ENCODE measurements around the gene ARHGAP45.
"Not testable (repeated sequence)": the region's sequence is repeated elsewhere in the genome, so short reads cannot be mapped to it uniquely, and the experiment has no call there.

ARHGAP45 gene, protein sequence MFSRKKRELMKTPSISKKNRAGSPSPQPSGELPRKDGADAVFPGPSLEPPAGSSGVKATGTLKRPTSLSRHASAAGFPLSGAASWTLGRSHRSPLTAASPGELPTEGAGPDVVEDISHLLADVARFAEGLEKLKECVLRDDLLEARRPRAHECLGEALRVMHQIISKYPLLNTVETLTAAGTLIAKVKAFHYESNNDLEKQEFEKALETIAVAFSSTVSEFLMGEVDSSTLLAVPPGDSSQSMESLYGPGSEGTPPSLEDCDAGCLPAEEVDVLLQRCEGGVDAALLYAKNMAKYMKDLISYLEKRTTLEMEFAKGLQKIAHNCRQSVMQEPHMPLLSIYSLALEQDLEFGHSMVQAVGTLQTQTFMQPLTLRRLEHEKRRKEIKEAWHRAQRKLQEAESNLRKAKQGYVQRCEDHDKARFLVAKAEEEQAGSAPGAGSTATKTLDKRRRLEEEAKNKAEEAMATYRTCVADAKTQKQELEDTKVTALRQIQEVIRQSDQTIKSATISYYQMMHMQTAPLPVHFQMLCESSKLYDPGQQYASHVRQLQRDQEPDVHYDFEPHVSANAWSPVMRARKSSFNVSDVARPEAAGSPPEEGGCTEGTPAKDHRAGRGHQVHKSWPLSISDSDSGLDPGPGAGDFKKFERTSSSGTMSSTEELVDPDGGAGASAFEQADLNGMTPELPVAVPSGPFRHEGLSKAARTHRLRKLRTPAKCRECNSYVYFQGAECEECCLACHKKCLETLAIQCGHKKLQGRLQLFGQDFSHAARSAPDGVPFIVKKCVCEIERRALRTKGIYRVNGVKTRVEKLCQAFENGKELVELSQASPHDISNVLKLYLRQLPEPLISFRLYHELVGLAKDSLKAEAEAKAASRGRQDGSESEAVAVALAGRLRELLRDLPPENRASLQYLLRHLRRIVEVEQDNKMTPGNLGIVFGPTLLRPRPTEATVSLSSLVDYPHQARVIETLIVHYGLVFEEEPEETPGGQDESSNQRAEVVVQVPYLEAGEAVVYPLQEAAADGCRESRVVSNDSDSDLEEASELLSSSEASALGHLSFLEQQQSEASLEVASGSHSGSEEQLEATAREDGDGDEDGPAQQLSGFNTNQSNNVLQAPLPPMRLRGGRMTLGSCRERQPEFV

DNA sequence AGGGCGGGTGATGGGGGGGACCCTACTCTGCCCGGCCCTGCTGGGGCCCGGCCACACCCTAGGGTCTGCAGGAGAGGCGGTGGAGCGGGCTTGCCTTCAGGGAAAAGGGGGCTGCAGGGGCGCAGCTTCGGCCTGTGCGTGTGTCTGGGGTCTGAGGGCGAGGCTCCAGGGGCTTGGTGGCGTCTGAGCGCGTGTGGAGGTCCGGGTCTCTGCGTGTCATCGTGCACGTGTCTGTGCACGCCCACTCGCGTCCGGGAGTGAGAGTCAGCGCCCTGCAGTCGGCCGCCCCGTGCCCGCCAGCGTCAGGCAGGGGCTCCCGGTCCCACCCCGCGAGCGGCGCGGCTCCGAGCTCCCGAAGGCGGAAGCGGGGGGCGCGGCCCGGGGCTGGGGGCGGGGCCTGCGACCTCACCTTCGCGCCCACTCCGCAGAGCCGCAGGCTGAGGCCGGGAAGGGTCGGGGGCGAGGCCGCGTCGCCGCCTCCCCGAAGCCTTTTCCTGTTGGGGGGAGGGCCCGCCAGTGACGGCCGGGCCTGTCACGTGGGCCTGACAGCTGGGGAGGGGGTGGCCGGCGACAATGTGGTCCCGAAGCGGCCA, at the start of gene ARHGAP45:
TSS of gene ARHGAP45 (plus strand) at position 420 of the 593 bp plus-strand sequence. CDS start 239 bp downstream, outside the sequence.
- peak; percentile 68 to 73 for DNase-seq (ENCODE audit: low read depth in 2 of 2)

DNA sequence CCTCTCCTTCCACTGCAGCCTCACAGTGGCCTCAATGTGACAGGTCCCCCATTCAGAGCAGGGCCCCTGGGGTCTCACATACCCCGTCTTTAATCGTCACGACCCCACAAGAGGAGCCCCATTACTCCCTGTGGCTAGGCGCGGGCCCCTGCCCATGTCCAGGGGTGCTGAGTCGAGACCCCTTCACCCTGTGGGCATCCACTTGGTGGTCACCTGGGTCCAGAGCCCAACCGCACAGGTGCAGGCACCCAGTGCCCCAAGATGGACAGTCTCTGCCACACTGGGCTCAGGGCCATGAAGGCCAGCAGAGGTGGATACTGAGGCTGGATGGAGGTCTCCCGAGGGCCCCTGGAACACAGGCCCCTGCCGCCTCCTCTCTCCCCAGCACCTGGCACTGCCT, 49.1 kb upstream of the ARHGAP45 start:
- no peak for DNase-seq (ENCODE audit: low read depth in 2 of 2)

DNA sequence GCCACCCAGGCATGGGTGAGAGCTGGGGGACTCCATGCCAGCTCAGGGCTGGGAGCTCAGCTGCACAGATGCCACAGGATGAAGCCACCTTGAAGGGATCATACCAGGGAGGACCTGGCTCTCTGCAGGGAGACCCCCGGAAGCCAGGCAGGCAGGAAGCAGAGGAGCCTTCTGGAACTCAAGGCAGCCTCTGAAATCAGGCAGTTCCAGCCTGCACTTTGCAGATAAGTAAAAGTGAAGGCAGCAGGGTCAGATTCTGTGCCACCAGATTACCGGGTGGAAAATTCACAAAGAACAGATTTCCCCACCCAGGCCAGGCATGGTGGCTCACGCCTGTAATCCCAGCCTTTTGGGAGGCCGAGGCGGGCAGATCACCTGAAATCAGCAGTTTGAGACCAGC, 48.6 kb upstream of the ARHGAP45 start:
- no peak for DNase-seq (ENCODE audit: low read depth in 2 of 2)

DNA sequence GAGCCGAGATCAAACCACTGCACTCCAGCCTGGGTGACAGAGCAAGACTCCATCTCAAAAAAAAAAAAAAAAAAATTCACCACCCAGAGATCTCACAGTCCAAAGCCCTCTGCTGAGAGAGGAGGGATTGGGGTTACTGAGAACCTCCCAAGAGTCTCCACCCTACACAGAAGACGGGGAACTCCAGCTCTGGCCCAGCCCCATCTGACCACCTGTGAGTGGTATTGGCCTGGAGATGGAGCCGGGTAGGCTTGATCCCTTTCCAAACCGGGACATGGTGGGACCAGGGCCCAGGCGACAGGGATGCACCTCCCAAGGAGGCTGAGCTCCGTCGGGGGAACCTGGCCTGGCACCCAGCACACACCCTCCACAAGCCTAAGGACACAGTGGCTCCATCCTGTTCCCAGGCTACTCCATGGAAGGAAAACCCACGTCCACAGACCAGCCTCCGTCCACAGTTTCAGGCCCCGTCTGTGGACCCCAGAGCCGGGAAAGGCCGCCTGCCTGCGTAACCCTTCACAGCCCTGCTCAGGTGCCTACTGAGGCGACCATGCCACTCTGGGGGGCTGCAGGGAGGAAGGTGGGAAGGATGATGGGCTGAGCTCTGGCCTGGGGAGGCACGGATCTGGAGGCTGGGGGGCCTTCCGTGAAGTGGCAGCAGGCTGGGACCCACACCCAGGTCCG, 47.9 kb upstream of the ARHGAP45 start:
- DNase-seq (ENCODE audit: low read depth in 2 of 2): no peak

DNA sequence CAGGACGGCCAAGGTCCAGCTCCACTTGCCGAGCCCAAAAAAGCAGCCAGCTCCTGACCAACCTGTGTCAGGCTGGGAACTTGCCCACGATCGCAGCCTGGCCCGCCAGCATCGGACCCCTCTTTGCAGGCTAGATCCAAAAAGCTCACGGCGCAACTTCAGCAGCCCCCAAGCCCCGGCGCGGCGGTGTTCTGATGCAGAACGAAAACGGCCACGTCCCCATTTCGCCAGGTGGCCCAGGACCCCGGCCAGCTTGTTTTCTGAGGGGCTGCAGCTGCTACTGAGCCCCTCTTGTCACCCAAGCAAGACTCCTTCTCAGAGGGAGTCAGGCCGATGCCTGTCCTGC, 47.4 kb upstream of the ARHGAP45 start:
- DNase-seq (ENCODE audit: low read depth in 2 of 2): no peak

DNA sequence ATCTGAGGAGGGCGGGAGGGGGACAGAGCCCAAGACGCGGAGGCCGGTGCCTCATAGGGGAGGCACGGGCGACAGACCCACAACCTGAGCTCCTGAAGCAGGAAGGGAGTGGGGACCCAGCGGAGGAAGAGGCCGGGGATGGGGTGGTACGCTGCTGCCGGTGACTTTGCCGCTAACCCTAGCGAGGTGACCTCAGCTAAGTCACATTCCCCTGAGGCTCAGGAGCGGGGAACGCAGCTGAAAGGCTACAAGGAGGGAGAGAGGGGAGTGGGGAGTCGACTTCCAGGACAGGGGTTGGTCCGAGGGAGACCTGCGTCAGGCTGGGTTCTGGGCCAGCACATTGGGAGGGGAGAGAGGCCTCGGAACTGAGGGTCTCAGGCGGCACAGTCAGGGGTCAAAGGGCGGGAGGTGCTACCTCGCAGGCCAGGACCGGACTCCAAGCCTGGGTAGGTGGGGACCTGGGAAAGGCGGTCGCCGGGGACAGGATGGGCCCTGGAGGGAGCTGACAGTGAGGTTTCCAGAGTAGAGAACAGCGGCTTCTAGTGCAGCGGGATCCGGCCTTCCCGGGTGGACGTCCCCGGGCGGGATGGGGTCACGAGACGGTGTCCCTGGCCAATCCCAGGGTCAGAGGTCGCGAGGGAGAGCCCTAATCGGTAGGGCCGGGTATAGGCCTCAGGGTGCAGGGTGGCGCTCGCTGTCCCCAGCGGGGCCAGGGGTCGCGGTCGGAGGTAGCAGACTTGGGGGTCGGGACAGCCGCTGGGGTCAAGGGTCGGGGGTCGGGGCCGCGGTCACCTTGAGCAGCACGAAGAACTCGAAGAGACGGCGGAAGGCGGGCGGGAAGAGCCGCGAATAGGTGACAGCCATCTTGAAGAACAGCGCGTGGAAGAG, 46.7 kb upstream of the ARHGAP45 start:
- DNase-seq (ENCODE audit: low read depth in 2 of 2): no peak

DNA sequence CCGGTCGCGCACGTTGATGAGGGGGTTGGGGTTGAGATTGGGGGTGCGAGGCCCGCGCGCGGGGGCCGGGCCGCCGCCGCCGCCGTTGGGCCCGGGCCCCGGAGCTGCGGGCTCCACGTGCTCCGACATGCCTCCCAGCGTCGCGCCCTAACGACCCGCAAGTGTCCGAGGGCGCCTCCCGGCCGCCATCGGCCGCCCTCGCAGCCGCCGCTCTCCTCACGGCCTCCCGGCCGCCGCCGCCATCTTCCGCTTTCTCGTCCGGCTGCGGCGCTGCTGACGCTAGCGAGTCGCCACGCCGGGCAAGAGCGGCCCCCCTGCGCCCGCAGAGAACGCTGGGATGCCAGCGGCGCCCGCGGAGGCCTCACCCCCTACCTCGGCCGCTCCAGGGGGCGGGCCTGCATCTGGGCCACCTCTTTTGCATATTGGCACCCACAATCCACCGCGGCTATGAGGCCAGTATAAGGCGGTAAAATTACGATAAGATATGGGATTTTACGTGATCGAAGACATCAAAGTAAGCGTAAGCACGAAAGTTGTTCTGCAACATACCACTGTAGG, 46.0 kb upstream of the ARHGAP45 start, which contains the start of gene TMEM259:
TSS of gene TMEM259 (minus strand) at position 256 of the 558 bp plus-strand sequence. CDS start at position 129, 127 bp downstream.
- DNase-seq (ENCODE audit: low read depth in 2 of 2): peak; percentile 94 to 97

DNA sequence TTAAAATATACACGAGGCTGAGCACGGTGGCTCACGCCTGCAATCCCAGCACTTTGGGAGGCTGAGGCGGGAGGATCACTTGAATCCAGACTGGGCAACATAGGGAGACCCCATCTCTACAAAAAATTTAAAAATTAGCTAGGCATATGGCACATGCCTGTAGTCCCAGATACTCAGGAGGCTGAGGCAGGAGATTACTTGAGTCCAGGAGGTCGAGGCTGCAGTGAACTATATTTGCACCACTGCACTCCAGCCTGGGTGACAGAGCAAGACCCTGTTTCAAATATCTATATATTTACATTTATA, 43.1 kb upstream of the ARHGAP45 start:
- DNase-seq (ENCODE audit: low read depth in 2 of 2): not testable (repeated sequence)

DNA sequence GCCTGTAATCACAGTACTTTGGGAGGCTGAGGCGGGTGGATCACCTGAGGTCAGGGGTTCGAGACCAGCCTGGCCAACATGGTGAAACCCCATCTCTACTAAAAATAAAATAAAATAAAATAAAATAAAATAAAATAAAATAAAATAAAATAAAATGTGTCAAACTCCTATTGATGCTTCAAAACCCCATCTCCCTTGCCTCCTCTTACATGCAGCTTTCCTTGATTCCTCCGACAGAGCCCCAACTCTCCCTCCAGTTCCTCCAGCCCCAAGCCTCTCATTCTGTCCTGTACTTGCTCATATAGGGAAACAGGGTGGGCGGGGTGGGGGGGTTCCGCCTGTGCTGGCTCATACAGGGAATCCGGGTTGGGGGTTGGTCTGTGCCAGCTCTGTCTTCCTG, 41.9 kb upstream of the ARHGAP45 start:
- DNase-seq (ENCODE audit: low read depth in 2 of 2): not testable (repeated sequence)

DNA sequence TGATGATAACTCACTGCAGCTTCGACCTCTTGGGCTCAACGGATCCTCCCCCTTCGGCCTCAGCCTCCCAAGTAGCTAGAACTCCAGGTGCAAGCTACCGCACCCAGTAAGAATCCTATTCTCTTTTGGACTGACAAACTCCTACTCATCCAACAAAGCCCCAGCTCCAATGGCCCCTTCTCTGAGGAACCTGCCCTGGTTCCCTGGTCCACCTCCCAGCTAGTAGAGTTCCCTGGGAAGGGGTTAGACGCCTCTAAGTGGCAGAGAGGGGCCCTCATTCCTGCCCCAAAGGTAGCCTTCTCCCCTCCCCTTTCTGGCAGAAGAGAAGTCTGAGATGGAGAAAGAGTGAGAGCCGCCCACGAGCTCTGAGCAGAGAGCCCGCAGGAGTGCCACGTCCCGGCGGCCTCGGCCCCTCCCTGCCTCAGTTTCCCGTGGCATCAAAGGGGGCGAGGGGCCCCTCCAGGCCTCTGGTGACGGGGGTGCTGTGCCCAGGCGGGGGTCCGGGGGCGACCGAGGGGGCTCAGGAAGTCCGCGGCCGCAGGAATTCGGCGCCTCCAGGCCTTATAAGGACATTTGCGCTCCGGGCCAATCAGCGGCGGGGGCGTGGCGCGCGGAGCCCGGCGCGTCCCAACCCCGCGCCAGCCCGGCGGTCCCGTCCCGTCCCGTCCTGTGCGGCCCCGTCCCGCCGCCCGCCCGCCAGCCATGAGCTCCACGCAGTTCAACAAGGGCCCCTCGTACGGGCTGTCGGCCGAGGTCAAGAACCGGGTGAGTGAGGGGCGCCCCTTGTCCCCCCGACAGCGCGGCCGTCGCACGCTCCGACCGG, 40.8 kb upstream of the ARHGAP45 start, which contains the start of gene CNN2:
TSS of gene CNN2 (plus strand) at position 649 of the 823 bp plus-strand sequence. CDS start at position 703, 54 bp downstream.
- DNase-seq (ENCODE audit: low read depth in 2 of 2): peak in 1 of 2 donors; percentile 42

DNA sequence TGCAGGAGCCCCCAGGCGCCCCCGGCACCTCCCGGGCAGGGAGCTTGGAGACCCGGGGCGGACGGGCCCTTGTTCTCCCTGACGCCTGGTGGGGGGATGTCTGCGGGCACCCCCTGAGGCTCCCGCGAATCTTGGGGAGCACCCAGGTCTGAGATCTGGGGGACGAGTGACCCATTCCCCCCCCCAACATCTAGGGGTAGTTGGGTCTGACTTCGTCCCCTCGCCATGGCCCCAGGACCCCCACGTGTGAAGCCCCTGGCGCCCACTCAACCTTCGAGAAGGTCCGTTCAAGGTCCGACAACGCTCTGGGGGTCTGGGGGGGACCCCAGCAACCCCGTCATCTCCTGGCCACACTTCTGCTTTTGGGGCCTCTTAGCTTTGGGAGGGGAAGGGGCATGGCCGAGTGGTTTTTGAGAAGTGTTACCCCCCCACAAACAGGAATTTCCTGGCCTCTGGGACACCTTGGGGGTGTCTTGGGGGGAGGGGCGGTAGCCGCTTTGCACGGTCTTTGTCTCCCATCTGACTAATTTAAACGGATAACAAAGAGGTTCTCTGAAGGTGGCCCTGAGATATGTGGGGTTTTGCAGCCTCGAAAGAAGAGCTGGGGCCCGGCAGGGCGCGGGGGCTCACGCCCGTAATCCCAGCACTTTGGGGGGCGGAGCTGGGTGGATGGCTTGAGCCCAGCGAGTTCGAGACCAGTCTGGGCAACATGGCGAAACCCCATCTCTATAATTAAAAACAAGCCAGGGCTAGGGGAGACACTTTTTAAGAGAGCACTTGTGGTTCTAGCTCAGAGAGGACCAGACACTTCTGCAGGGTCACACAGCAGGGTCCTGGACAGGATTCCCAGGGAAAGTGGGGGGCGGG, 40.0 kb upstream of the ARHGAP45 start:
- no peak for DNase-seq (ENCODE audit: low read depth in 2 of 2)

DNA sequence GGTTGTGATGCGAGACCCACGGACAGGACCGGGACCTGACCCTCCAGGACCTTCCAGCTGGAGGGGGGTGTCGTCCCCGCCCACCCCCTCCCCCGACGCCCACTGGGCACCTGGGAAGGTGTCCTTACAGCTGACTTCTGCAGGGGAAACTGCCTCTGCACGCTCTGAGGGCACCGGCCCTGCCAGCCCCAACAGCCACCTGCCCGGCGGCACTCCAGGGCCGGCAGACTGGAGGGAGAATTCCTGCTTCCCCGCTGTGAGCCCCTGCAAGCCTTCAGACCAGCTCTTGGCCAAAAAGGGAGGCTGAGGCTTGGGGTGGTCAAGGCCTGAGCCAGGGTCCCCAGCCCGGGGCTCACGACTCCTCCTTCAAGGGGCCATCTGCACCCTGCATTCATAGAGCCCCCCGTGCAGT, 39.3 kb upstream of the ARHGAP45 start:
- no peak for DNase-seq (ENCODE audit: low read depth in 2 of 2)

DNA sequence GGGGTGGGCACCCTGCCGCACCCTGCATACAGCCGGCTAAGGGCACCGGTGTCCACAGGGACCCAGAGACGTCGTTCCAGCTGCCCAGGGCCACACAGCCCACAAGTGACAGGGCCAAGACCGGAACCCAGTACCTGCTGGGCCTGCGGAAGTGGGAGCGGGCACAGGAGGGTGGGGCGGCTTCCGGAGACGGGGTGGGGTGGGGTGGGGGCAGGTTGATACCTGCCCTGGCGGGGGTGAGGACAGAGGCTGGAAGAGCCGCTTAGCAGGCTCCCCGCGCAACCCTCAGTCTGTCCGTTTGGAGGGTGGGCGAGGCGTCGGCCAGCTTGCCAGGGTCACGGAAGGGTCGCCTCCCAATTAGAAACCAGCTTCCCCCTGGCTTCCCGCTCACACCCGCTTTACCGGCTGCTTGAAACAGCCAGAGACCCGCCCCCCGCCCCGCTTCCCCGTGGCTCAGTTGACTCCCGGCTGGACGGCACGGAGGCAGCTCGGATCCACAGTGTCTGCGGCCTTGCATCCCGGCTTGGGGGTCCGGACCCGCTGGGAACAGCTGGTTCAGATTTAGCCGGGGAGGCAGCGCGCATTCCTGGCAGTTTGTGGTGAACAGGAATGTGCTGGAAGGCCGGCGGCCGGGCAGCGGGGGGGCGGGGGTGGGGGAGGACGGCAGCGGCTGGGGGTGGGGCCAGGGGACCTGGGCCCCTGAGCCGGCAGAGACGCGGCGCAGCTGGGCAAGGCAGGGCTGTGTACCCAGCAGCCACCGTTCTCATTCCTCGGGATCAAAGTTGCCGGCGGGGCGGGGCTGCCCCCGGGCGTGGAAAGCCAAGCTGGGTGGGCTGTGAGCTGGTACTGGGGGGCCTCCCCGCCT, 38.7 kb upstream of the ARHGAP45 start:
- DNase-seq (ENCODE audit: low read depth in 2 of 2): peak in 1 of 2 donors; percentile 25

DNA sequence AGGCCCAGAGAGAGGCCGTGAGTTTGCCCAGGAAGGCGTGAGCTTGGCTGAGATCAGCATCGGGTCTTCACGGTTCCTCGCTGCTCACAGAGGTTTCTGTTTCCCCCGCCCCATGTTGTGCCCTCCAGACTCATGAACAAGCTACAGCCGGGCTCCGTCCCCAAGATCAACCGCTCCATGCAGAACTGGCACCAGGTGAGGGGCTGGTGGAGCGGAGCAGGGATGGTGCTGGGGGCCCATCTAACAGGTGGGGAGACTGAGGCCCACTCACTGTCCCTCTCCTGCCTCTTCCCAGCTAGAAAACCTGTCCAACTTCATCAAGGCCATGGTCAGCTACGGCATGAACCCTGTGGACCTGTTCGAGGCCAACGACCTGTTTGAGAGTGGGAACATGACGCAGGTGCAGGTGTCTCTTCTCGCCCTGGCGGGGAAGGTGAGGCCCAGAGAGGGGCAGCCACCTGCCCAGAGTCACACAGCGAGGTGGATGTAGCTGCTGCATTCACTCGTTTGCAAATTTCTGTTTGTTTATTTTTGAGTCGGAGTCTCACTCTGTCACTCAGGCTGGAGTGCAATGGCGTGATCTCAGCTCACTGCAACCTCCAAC, 34.6 kb upstream of the ARHGAP45 start:
- no peak for DNase-seq (ENCODE audit: low read depth in 2 of 2)

DNA sequence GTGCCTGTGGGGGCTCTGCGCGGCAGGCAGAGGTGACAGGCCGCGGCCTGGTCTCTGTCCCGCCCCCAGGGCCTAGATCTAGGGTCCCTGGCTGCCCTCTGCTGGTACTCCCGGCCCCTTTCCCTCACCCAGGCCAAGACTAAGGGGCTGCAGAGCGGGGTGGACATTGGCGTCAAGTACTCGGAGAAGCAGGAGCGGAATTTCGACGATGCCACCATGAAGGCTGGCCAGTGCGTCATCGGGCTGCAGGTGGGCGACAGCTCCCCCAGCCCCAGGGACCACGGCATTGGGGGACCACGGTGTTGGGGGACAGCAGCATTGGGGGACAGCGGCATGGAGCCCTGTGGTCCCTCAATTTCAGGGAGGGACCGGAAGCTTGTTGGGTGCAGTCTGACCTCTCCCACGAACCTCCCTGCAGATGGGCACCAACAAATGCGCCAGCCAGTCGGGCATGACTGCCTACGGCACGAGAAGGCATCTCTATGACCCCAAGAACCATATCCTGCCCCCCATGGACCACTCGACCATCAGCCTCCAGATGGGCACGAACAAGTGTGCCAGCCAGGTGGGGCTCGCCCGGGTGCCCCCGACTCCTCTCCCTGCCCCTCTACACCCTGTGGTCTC, 30.9 kb upstream of the ARHGAP45 start:
- DNase-seq (ENCODE audit: low read depth in 2 of 2): no peak

DNA sequence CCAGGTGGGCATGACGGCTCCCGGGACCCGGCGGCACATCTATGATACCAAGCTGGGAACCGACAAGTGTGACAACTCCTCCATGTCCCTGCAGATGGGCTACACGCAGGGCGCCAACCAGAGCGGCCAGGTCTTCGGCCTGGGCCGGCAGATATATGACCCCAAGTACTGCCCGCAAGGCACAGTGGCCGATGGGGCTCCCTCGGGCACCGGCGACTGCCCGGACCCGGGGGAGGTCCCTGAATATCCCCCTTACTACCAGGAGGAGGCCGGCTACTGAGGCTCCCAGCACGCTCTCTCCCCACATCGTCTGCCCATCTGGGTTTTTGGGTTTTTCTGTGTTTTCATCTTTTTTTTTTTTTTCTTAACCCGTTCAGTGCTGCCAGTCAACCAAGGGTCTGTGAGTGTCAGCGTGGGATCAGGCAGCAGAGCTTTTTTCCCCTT, 29.3 kb upstream of the ARHGAP45 start:
- DNase-seq (ENCODE audit: low read depth in 2 of 2): no peak
